NB4 (cell line): ENCODE data around the gene CASP4.
"Not testable (repeated sequence)": the region's sequence is repeated elsewhere in the genome, so short reads cannot be mapped to it uniquely, and the experiment has no call there.

ENCODE experiments used
- DNase-seq: peaks from one replicate; pipeline ENCODE4 v3.0.0; 2010; ENCODE audit warnings: low read depth
- H3K4me3 ChIP-seq: one replicate; pipeline ENCODE4 v1.5.1; 2011; ENCODE audit warnings: mild to moderate bottlenecking, low read depth, low read length, moderate library complexity
- MYC ChIP-seq: IDR thresholded peaks from 2 replicates; pipeline ENCODE4 v1.6.1; 2011; ENCODE audit warnings: low read depth, low read length
- POLR2A ChIP-seq: IDR thresholded peaks from 2 replicates; pipeline ENCODE4 v1.6.1; 2011; ENCODE audit warnings: mild to moderate bottlenecking; ENCODE audit not compliant: insufficient read length; ENCODE audit errors: extremely low read depth
- TF ChIP-seq, protein P1 (sequence below): IDR thresholded peaks from one replicate; pipeline ENCODE4 v1.5.1; 2012; ENCODE audit warnings: low read depth, low read length
- TF ChIP-seq, protein P2 (sequence below): IDR thresholded peaks from 2 replicates; pipeline ENCODE4 v1.6.1; 2011; ENCODE audit warnings: low read depth, low read length

The CASP4 gene

DNA sequence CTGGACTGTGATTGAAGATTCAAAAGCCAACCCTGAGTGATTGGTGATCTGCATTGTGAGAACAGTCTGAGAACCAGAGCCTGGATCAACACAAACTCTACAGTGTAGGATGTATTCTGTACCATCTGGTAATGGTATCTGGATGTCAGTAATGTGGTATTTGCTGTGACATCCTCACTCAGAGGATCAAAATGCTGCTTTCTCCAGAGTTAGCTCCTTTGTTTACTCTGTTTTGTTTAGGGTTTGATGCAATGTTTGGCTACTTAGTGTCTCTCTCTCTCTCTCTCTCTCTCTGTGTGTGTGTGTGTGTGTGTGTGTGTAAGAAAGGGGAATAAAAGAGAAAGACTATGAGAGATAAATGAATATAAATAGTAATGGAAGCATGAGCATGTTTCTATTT is 24.3 kb downstream of the CASP4 start:
- DNase-seq = no peak
- TF ChIP-seq, protein P1, sequence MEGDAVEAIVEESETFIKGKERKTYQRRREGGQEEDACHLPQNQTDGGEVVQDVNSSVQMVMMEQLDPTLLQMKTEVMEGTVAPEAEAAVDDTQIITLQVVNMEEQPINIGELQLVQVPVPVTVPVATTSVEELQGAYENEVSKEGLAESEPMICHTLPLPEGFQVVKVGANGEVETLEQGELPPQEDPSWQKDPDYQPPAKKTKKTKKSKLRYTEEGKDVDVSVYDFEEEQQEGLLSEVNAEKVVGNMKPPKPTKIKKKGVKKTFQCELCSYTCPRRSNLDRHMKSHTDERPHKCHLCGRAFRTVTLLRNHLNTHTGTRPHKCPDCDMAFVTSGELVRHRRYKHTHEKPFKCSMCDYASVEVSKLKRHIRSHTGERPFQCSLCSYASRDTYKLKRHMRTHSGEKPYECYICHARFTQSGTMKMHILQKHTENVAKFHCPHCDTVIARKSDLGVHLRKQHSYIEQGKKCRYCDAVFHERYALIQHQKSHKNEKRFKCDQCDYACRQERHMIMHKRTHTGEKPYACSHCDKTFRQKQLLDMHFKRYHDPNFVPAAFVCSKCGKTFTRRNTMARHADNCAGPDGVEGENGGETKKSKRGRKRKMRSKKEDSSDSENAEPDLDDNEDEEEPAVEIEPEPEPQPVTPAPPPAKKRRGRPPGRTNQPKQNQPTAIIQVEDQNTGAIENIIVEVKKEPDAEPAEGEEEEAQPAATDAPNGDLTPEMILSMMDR = no peak
- TF ChIP-seq POLR2A = no peak
- TF ChIP-seq, protein P2, sequence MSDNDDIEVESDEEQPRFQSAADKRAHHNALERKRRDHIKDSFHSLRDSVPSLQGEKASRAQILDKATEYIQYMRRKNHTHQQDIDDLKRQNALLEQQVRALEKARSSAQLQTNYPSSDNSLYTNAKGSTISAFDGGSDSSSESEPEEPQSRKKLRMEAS = no peak
- H3K4me3 ChIP-seq = no peak overlapping the region

DNA sequence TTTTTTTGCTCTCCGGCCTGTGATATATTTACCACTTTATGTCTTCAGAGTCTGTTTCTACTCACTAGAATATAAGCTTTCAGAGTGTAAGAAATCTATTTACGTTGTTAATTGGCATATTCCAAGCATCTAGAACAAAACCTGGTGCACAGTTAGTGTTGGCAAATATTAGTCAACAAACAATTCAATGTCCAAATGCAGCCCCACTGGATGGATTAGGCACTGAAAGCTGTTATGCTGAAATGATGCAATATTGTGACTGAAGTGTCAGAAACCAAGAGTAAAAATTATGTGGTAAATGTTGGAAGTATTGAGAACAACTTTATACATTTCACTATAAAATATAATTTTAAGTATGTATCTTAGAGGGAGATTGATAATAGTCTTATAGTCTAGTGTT is 24.8 kb downstream of the CASP4 start:
- TF ChIP-seq MYC (no peak), POLR2A (no peak)
- TF ChIP-seq, protein P1 = no peak
- TF ChIP-seq, protein P2 = no peak
- H3K4me3 ChIP-seq = no peak overlapping the region
- no peak for DNase-seq

DNA sequence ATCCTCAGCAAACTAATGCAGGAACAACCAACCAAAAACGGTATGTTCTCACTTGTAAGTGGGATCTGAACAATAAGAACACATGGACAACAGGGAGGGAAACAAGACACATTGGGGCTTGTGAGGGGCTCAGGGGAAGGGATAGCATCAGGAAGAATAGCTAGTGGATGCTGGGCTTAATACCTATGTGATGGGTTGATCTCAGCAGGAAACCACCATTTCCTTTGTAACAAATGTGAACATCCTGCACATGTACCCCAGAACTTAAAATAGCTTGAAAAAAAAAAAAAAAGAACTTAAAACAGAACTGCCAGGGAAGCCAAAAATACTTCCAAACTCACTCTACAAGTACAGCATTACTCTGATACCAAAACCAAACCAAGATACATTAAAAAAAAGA is 33.8 kb downstream of the CASP4 start:
- TF ChIP-seq, protein P1 = no peak
- H3K4me3 ChIP-seq = no peak overlapping the region

GRCh38 chr11:104934073-104934472 is 34.3 kb downstream of the CASP4 start:
- not testable (repeated sequence) for H3K4me3 ChIP-seq, DNase-seq

More for the DNA sequence above, 33.8 kb downstream of the CASP4 start:
- no peak for DNase-seq

DNA sequence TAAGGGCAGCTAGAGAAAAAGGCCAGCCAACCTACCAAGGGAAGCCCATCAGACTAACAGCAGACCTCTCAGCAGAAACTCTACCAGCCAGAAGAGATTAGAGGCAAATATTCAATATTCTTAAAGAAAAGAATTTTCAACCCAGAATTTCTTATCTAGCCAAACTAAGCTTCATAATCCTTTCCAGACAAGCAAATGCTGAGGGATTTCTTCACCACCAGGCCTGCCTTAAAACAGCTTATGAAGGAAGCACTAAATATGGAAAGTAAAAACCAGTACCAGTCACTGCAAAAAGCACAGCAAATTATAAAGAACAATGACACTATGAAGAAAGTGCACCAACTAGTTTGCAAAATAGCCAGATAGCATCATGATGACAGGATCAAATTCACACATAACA is 39.6 kb downstream of the CASP4 start:
- TF ChIP-seq, protein P2 = no peak
- DNase-seq = no peak
- H3K4me3 ChIP-seq = no peak overlapping the region

DNA sequence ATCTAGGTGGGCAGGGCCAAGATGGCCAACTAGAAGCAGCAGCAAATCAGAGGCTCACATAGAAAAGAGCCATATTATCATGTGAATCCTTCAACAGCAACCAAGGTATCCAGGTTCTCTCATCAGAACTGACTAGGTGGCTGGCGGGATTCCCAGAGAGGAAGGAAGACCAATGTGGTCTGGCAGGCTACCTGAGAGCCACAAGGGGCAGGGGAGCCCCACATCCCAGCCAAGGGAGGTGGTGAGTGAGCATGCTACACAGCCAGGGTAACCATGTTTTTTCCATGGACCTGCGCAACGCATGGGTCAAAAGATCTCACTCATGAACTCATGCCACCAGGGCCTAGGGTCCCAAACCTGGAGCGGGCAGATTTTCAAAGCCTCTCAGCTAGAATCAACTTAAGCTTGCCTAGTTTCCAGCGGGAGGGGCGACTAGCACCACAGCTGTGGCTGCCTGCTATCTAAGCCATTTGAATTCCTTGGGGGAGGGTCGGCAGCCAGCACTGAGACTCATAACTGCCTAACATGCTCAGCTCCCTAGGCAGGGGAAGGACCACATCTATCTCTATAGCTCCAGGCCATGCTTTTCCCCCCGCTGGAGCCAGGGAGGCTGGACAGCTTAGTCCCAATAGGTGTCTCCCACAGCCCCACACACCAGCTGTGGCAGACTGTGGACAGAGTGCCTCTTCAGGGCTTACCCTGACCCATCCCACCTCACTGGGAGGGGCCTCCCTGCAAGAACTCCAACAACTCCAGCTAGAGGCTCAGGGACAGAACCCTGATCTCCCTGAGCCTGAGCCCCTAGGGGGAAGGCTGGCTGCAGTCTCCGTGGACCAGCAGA is 41.4 kb downstream of the CASP4 start:
- DNase-seq = no peak
- TF ChIP-seq, protein P1 = no peak
- TF ChIP-seq POLR2A (no peak), MYC (no peak)
- TF ChIP-seq, protein P2 = no peak

DNA sequence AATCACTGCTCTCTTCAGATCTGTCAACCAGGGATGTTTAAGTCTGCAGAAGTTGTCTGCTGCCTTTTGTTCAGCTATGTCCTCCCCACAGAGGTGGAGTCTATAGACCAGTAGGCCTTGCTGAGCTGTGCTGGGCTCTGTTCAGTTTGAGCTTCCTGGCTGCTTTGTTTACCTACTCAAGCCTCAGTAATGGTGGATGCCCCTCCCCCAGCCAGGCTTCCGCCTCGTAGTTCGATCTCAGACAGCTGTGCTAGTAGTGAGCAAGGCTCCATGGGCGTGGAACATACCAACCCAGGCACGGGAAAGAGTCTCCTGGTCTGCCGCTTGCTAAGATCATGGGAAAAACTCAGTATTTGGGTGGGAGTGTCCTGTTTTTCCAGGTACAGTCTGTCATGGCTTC is 42.5 kb downstream of the CASP4 start:
- DNase-seq = no peak
- H3K4me3 ChIP-seq = no peak overlapping the region
- TF ChIP-seq POLR2A (no peak), MYC (no peak)
- TF ChIP-seq, protein P1 = no peak
- TF ChIP-seq, protein P2 = no peak

More for the DNA sequence above, 41.4 kb downstream of the CASP4 start:
- H3K4me3 ChIP-seq = no peak overlapping the region
